SK-N-MC (cell line): ENCODE results near the gene JPT2.

Experiments used
- EZH2 ChIP-seq: fragments of 200-600 bp; sonication (generic); IDR thresholded peaks from one replicate; pipeline ENCODE4 v1.6.1; 2017; ENCODE audit warnings: antibody characterized with exemption
- FOXP2 ChIP-seq: optimal IDR thresholded peaks from 2 replicates; pipeline ENCODE3; 2011; ENCODE audit warnings: mild to moderate bottlenecking, moderate library complexity; ENCODE audit not compliant: insufficient read depth; ENCODE audit errors: extremely low read length, control extremely low read depth
- POLR2AphosphoS5 ChIP-seq: IDR thresholded peaks from 2 replicates; pipeline ENCODE4 v1.6.1; 2012; ENCODE audit warnings: mild to moderate bottlenecking, low read depth, low read length, borderline replicate concordance

GRCh38 chr16:1713331-1713730, 35.3 kb downstream of the JPT2 start:
- TF ChIP-seq EZH2 (no peak), POLR2AphosphoS5 (no peak), FOXP2 (no peak)
